Esophagus mucosa (tissue), 1 donor: ENCODE data around the gene ETV3L. TPM values are rescaled to one million over a fixed set of nuclear protein-coding genes. Genes with fewer than 3 reads are reported as not detected.
A peak's percentile ranks its signal among the peaks of the same experiment; 100 is the strongest.
"Not testable (repeated sequence)": the region's sequence is repeated elsewhere in the genome, so short reads cannot be mapped to it uniquely, and the experiment has no call there.

Experiments used
- ATAC-seq: fragments of 200-7000 bp; cut with Tn5 transposase; one replicate; pipeline ENCODE4 v1.9.1; 2020
- total RNA-seq: library from RNA; stranded (reverse); gene quantifications from one replicate; pipeline ENCODE4 v1.2.4, GENCODE V29; 2023
- donor health status: DM: yes; HTN: yes; CAD: no.

ETV3L gene
- total RNA-seq, 1 donor from 2014 or later: not detected

DNA sequence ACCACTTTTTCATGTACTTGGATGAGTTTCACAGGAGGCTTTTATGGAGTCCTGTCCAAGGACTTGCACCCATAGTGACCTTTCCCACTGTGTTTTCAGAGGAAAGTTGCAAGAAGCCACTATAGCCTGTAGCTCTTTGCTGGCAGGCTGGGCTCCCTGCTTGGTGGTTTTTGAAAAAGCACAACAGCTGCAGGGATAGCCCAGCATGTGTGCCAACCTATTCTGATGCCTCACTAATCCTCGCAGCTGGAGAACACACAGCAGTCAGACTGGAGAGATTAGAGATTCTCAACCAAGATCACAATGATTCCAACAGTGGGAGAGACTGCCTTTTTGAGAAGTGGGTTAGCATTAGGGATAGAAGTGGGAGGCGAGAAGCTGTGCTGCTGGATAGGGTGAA, 30.0 kb downstream of the ETV3L start:
- ATAC-seq: no peak

DNA sequence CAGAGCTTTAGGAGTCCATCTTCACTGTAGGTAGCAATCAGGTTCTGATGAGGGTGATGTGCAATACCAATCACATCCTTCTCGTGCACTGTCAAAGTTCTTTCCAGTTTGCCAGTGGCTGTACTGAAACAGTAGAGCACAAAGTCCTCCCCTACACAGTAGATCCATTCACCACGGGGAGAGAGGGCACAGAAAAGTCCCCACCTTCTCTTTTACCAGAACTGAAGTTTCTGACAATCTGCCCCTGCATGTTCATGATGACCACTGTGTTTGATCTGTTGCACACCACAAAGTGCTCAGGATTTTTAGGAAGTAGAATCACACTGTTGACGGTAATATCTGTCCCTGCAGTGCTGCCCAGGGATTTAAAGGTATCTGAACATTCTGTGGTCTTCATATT, 40.4 kb downstream of the ETV3L start:
- ATAC-seq: not testable (repeated sequence)

DNA sequence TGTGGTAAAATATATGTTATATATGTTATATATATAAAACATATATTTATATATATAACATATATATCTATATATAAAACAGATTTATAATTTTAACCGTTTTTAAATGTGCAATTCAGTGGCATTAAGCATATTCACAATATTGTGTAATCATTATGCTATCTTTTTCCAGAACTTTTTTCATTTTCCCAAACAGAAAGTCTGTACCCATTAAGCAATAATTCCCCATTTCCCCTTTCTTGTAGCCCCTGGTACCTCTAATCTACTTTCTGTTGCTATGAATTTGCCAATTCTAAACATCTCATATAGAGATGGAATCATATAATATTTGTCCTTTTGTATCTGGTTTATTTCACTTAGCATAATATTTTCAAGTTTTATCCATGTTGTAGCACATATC, 43.3 kb downstream of the ETV3L start:
- ATAC-seq: no peak

- ATAC-seq: not testable (repeated sequence)
Measured at GRCh38 chr1:157055729-157056128, 43.9 kb downstream of the ETV3L start.

- no peak for ATAC-seq
Measured at GRCh38 chr1:157050836-157051235, 48.8 kb downstream of the ETV3L start.

DNA sequence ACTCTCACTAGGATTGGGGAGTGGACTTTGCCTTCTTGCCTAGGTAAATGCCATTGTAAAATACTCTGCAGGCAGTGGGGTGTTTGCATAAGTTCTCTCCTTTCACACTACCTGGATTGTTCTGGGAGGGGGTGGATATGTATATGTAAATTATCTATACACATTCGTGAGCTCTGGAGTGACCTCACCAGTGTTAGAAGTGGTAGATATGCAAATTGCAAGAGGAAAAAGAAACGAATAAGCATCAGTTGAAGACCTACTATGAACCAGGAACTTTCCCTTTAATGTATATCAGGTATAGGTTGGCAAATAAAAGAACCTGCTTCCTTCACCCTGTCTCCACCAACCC, 52.6 kb downstream of the ETV3L start:
- ATAC-seq: no peak

GRCh38 chr1:157045250-157046218, 54.1 kb downstream of the ETV3L start, which contains the start of gene ARHGEF11:
TSS of gene ARHGEF11 (minus strand) at chr1:157045742. CDS start at chr1:157044330, 1,412 bp downstream.
- peak; percentile 91 for ATAC-seq

- no peak for ATAC-seq
Measured at GRCh38 chr1:157044326-157044725, 55.3 kb downstream of the ETV3L start.

GRCh38 chr1:157043685-157044084, 55.9 kb downstream of the ETV3L start:
- no peak for ATAC-seq

- no peak for ATAC-seq
Measured at GRCh38 chr1:157042846-157043245, 56.8 kb downstream of the ETV3L start.

Other genes with a start within 250 kb of the ETV3L start
- gene INSRR, start 240.7 kb downstream of the ETV3L start, total RNA-seq: not detected
- 0.16 TPM for gene NTRK1, start 238.9 kb downstream of the ETV3L start, total RNA-seq
- 1.6 TPM for gene PEAR1, start 206.1 kb downstream of the ETV3L start, total RNA-seq
- gene LRRC71, start 179.2 kb downstream of the ETV3L start, total RNA-seq: not detected
- gene ARHGEF11, start 54.1 kb downstream of the ETV3L start, total RNA-seq: 13.2 TPM
- 40.7 TPM for gene ETV3, start 38.6 kb upstream of the ETV3L start, total RNA-seq